Neural cell (in vitro differentiated cells): Measurements from ENCODE around the gene TOP3A. TPM values are rescaled to one million over a fixed set of nuclear protein-coding genes. Genes with fewer than 3 reads are reported as not detected.

ENCODE experiments used
- H2AFZ ChIP-seq: fragments of 200-600, 300-800 bp; sonication (generic), shearing (Covaris generic); 2 replicates; pipeline ENCODE4 v1.6.0; 2014; ENCODE audit warnings: low read depth, mild to moderate bottlenecking, antibody characterized with exemption, low read length, moderate library complexity
- H3F3A ChIP-seq: fragments of 200-600 bp; shearing (Covaris generic); 2 replicates; pipeline ENCODE4 v1.6.1; 2016; ENCODE audit warnings: mild to moderate bottlenecking, moderate library complexity, mixed read lengths, antibody characterized with exemption, low read length; ENCODE audit not compliant: insufficient read depth, poor library complexity, severe bottlenecking
- H3K27ac ChIP-seq: fragments of 200-600, 300-800 bp; sonication (generic), shearing (Covaris generic); 2 replicates; pipeline ENCODE4 v1.5.1; 2014; ENCODE audit warnings: mild to moderate bottlenecking, low read length, moderate library complexity
- H3K27me3 ChIP-seq: fragments of 300-800, 200-600 bp; sonication (generic), shearing (Covaris generic); 2 replicates; pipeline ENCODE4 v1.6.0; 2014; ENCODE audit warnings: mild to moderate bottlenecking, low read depth, low read length, moderate library complexity; ENCODE audit not compliant: insufficient read depth
- H3K36me3 ChIP-seq: fragments of 300-800, 200-600 bp; sonication (generic), shearing (Covaris generic); 2 replicates; pipeline ENCODE4 v1.5.1; 2014; ENCODE audit warnings: mild to moderate bottlenecking, antibody characterized with exemption, low read length, moderate library complexity; ENCODE audit not compliant: insufficient read depth
- H3K4me2 ChIP-seq: fragments of 300-800, 200-600 bp; sonication (generic), shearing (Covaris generic); 2 replicates; pipeline ENCODE4 v1.6.0; 2014; ENCODE audit warnings: mild to moderate bottlenecking, low read length
- H3K4me3 ChIP-seq: fragments of 300-800, 200-600 bp; sonication (generic), shearing (Covaris generic); 2 replicates; pipeline ENCODE4 v1.5.1; 2014; ENCODE audit warnings: mild to moderate bottlenecking, low read length, moderate library complexity
- H3K79me2 ChIP-seq: fragments of 200-600 bp; shearing (Covaris generic); replicated peaks from 2 replicates; pipeline ENCODE4 v1.6.0; 2014; ENCODE audit warnings: mild to moderate bottlenecking, low read length, moderate library complexity; ENCODE audit not compliant: insufficient read depth
- H3K9ac ChIP-seq: fragments of 300-800, 200-600 bp; sonication (generic), shearing (Covaris generic); 2 replicates; pipeline ENCODE4 v1.6.1; 2016; ENCODE audit warnings: mild to moderate bottlenecking, low read length, mixed read lengths
- H3K9me2 ChIP-seq: fragments of 200-600 bp; shearing (Covaris generic); 2 replicates; pipeline ENCODE4 v1.6.1; 2016; ENCODE audit warnings: mild to moderate bottlenecking, low read length, mixed read lengths; ENCODE audit not compliant: insufficient read depth
- H3K9me3 ChIP-seq: fragments of 200-600, 300-800 bp; sonication (generic), shearing (Covaris generic); 2 replicates; pipeline ENCODE4 v1.6.1; 2016; ENCODE audit warnings: mild to moderate bottlenecking, mixed run types, low read length, moderate library complexity, mixed read lengths
- H4K20me1 ChIP-seq: fragments of 200-600 bp; shearing (Covaris generic); 2 replicates; pipeline ENCODE4 v1.6.1; 2016; ENCODE audit warnings: mild to moderate bottlenecking, mixed run types; ENCODE audit not compliant: insufficient read depth
- EP300 ChIP-seq: fragments of 450-650 bp; conservative IDR thresholded peaks from 2 replicates; pipeline ENCODE4 v1.6.1; 2014; ENCODE audit warnings: antibody characterized with exemption, mild to moderate bottlenecking, moderate library complexity; ENCODE audit not compliant: poor library complexity, severe bottlenecking
- EZH2 ChIP-seq: fragments of 200-600, 300-800 bp; shearing (Covaris generic), sonication (generic); IDR thresholded peaks from 2 replicates; pipeline ENCODE4 v1.6.1; 2014; ENCODE audit warnings: antibody characterized with exemption, low read length, borderline replicate concordance, mild to moderate bottlenecking; ENCODE audit not compliant: insufficient read depth, poor library complexity, severe bottlenecking
- MXI1 ChIP-seq: fragments of 450-650 bp; conservative IDR thresholded peaks from 2 replicates; pipeline ENCODE4 v1.6.1; 2014; ENCODE audit warnings: antibody characterized with exemption, mild to moderate bottlenecking; ENCODE audit not compliant: poor library complexity, severe bottlenecking
- POLR2AphosphoS5 ChIP-seq: IDR thresholded peaks from 2 replicates; pipeline ENCODE4 v1.6.1; 2012
- RAD21 ChIP-seq: fragments of 450-650 bp; conservative IDR thresholded peaks from 2 replicates; pipeline ENCODE4 v1.6.1; 2014; ENCODE audit warnings: antibody characterized with exemption, mild to moderate bottlenecking, moderate library complexity
- SMC3 ChIP-seq: fragments of 450-650 bp; conservative IDR thresholded peaks from 2 replicates; pipeline ENCODE4 v1.6.1; 2014; ENCODE audit warnings: antibody characterized with exemption, mild to moderate bottlenecking, moderate library complexity; ENCODE audit not compliant: poor library complexity
- TAF1 ChIP-seq: IDR thresholded peaks from 2 replicates; pipeline ENCODE4 v1.6.1; 2012; ENCODE audit warnings: low read depth
- polyA plus RNA-seq: library from polyadenylated mRNA; depleted of rRNA; stranded (reverse); fragments of >200 nt; gene quantifications from 2 replicates; pipeline ENCODE4 v1.2.3, GENCODE V29; 2014
- TF ChIP-seq, protein P1 (sequence below): fragments of 450-650 bp; IDR thresholded peaks from 2 replicates; pipeline ENCODE4 v1.5.1; 2014; ENCODE audit warnings: antibody characterized with exemption, mild to moderate bottlenecking, moderate library complexity; ENCODE audit not compliant: poor library complexity, severe bottlenecking
- TF ChIP-seq, protein P2 (sequence below): IDR thresholded peaks from 2 replicates; pipeline ENCODE4 v1.6.1; 2012; ENCODE audit warnings: borderline replicate concordance

TOP3A gene
- polyA plus RNA-seq, 1 donor from 2014 or later: 31.9 TPM

DNA sequence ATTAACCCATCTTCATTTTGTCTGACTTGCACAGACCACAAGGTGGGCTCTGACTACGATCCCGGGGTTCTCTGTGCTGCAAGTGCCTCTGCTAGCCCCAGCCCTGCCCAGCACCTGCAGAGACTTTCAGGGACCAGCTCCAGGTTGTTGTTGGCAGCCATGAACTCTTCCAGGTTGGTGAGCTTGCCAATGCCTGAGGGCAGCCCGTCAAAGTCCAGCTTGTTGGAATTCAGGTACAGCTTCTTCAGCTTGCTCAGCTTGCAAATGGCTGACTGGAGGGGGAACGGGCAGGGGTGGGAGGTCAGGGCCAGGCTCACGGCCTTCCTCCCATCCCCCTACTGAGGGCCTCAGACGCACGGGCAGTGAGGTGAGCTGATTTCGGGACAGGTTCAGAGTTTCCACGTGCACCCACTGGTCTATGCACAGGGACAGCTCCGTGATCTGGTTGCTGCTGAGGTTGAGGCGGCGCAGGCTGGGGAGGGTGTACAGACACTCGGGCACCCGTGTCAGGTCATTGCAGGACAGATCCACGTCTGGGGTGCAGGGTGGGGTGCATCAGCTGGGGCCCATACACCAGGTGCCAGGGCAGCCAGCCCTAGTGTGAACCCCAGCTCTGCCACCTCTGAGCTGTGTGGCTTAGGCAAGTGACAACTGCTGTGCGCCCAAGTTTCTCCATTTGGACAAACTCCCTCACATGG, 61.5 kb downstream of the TOP3A start:
- Histone ChIP-seq H3K4me2 (no peak overlapping the region), H3K27ac (no peak overlapping the region), H3K9me3 (no peaks in the 10 kb centered on the region)

GRCh38 chr17:18252160-18252559, 62.6 kb downstream of the TOP3A start:
- H2AFZ ChIP-seq: no peak overlapping the region
- no peaks in the 10 kb centered on the region for H3F3A ChIP-seq
- no peak overlapping the region for H3K4me3 ChIP-seq
- TF ChIP-seq TAF1: no peak
- H3K79me2 ChIP-seq: peaks cover 4% of the 10 kb centered on the region
- H3K4me2 ChIP-seq: no peak overlapping the region
- H3K27me3 ChIP-seq: no peaks in the 10 kb centered on the region
- no peaks in the 10 kb centered on the region for H4K20me1 ChIP-seq
- H3K36me3 ChIP-seq: no peaks in the 10 kb centered on the region
- H3K9ac ChIP-seq: no peak overlapping the region
- no peak overlapping the region for H3K27ac ChIP-seq
- H3K9me3 ChIP-seq: no peaks in the 10 kb centered on the region
- no peaks in the 10 kb centered on the region for H3K9me2 ChIP-seq

More for the DNA sequence above, 61.5 kb downstream of the TOP3A start:
- H4K20me1 ChIP-seq: no peaks in the 10 kb centered on the region
- TF ChIP-seq MXI1 (no peak), EZH2 (no peak), EP300 (no peak), RAD21 (no peak), POLR2AphosphoS5 (no peak), TAF1 (no peak), SMC3 (no peak)
- TF ChIP-seq, protein P1, sequence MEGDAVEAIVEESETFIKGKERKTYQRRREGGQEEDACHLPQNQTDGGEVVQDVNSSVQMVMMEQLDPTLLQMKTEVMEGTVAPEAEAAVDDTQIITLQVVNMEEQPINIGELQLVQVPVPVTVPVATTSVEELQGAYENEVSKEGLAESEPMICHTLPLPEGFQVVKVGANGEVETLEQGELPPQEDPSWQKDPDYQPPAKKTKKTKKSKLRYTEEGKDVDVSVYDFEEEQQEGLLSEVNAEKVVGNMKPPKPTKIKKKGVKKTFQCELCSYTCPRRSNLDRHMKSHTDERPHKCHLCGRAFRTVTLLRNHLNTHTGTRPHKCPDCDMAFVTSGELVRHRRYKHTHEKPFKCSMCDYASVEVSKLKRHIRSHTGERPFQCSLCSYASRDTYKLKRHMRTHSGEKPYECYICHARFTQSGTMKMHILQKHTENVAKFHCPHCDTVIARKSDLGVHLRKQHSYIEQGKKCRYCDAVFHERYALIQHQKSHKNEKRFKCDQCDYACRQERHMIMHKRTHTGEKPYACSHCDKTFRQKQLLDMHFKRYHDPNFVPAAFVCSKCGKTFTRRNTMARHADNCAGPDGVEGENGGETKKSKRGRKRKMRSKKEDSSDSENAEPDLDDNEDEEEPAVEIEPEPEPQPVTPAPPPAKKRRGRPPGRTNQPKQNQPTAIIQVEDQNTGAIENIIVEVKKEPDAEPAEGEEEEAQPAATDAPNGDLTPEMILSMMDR: no peak
- TF ChIP-seq, protein P2, sequence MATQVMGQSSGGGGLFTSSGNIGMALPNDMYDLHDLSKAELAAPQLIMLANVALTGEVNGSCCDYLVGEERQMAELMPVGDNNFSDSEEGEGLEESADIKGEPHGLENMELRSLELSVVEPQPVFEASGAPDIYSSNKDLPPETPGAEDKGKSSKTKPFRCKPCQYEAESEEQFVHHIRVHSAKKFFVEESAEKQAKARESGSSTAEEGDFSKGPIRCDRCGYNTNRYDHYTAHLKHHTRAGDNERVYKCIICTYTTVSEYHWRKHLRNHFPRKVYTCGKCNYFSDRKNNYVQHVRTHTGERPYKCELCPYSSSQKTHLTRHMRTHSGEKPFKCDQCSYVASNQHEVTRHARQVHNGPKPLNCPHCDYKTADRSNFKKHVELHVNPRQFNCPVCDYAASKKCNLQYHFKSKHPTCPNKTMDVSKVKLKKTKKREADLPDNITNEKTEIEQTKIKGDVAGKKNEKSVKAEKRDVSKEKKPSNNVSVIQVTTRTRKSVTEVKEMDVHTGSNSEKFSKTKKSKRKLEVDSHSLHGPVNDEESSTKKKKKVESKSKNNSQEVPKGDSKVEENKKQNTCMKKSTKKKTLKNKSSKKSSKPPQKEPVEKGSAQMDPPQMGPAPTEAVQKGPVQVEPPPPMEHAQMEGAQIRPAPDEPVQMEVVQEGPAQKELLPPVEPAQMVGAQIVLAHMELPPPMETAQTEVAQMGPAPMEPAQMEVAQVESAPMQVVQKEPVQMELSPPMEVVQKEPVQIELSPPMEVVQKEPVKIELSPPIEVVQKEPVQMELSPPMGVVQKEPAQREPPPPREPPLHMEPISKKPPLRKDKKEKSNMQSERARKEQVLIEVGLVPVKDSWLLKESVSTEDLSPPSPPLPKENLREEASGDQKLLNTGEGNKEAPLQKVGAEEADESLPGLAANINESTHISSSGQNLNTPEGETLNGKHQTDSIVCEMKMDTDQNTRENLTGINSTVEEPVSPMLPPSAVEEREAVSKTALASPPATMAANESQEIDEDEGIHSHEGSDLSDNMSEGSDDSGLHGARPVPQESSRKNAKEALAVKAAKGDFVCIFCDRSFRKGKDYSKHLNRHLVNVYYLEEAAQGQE: no peak
- peaks cover 16% of the 10 kb centered on the region for H3K79me2 ChIP-seq
- no peak overlapping the region for H3K9ac ChIP-seq
- no peak overlapping the region for H2AFZ ChIP-seq
- H3K4me3 ChIP-seq: no peak overlapping the region
- H3K9me2 ChIP-seq: no peaks in the 10 kb centered on the region
- no peaks in the 10 kb centered on the region for H3F3A ChIP-seq
- H3K36me3 ChIP-seq: no peaks in the 10 kb centered on the region
- no peaks in the 10 kb centered on the region for H3K27me3 ChIP-seq

GRCh38 chr17:18251204-18251603, 63.6 kb downstream of the TOP3A start:
- H3K9me3 ChIP-seq: no peaks in the 10 kb centered on the region
- H3K36me3 ChIP-seq: no peaks in the 10 kb centered on the region
- H2AFZ ChIP-seq: no peak overlapping the region
- H3K4me3 ChIP-seq: no peak overlapping the region
- no peak overlapping the region for H3K27ac ChIP-seq
- no peaks in the 10 kb centered on the region for H3K27me3 ChIP-seq
- H3K4me2 ChIP-seq: no peak overlapping the region
- no peaks in the 10 kb centered on the region for H3K9me2 ChIP-seq
- H4K20me1 ChIP-seq: no peaks in the 10 kb centered on the region
- no peak overlapping the region for H3K9ac ChIP-seq
- H3F3A ChIP-seq: no peaks in the 10 kb centered on the region
- no peaks in the 10 kb centered on the region for H3K79me2 ChIP-seq
- no peak for TF ChIP-seq SMC3
- TF ChIP-seq EZH2: no peak
- TF ChIP-seq, protein P1: no peak
- TF ChIP-seq MXI1: no peak
- TF ChIP-seq TAF1: no peak
- TF ChIP-seq RAD21: no peak
- no peak for TF ChIP-seq EP300
- no peak for TF ChIP-seq POLR2AphosphoS5
- TF ChIP-seq, protein P2: no peak
